AG09319 (cell line): ENCODE results near the gene DIAPH2.

Experiments used
- DNase-seq: peaks from one replicate; pipeline ENCODE4 v3.0.0-alpha.2; 2010; ENCODE audit warnings: low read depth; ENCODE audit errors: extremely low read depth
- TF ChIP-seq, protein P1 (sequence below): IDR thresholded peaks from 2 replicates; pipeline ENCODE4 v1.5.1; 2011; ENCODE audit warnings: low read depth, mild to moderate bottlenecking, inconsistent platforms, low read length, moderate library complexity

Gene DIAPH2

DNA sequence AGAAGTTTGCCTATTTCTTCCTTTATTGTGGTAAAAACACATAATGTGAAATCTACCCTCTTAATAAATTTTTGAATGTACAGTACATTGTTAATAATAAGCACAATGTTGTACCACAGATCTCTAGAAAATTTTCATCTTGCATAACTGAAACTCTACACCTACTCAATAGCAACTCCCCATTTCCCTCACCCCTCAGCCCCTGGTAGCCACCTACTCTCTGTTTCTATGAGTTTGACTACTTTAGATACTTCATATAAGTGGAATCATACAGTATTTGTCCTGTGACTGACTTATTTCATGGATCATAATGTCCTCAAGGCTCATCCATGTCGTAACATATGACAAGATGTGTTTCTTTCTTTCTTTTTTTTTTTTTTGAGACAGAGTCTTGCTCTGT, 645.5 kb downstream of the DIAPH2 start:
- TF ChIP-seq, protein P1, sequence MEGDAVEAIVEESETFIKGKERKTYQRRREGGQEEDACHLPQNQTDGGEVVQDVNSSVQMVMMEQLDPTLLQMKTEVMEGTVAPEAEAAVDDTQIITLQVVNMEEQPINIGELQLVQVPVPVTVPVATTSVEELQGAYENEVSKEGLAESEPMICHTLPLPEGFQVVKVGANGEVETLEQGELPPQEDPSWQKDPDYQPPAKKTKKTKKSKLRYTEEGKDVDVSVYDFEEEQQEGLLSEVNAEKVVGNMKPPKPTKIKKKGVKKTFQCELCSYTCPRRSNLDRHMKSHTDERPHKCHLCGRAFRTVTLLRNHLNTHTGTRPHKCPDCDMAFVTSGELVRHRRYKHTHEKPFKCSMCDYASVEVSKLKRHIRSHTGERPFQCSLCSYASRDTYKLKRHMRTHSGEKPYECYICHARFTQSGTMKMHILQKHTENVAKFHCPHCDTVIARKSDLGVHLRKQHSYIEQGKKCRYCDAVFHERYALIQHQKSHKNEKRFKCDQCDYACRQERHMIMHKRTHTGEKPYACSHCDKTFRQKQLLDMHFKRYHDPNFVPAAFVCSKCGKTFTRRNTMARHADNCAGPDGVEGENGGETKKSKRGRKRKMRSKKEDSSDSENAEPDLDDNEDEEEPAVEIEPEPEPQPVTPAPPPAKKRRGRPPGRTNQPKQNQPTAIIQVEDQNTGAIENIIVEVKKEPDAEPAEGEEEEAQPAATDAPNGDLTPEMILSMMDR, result no peak
- DNase-seq, result no peak

DNA sequence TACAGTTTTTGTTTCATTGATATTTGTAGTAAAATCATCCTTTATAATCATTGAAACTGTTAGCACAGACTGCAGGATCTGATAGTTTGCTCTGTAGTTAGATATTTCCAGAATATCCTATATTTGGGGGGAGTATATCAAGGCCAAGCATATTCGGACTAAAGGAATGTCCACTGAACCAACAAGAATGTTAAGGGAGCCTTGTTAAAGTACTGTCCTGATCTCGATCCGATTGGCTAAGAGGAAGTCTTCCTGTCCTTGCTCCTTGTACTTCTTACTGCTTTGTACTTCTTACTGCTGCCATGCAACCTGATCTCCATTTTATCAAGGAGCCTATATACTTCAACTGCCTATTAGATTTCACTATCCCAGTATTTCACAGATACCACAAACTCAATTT, 648.3 kb downstream of the DIAPH2 start:
- DNase-seq, result no peak
- TF ChIP-seq, protein P1, result no peak

DNA sequence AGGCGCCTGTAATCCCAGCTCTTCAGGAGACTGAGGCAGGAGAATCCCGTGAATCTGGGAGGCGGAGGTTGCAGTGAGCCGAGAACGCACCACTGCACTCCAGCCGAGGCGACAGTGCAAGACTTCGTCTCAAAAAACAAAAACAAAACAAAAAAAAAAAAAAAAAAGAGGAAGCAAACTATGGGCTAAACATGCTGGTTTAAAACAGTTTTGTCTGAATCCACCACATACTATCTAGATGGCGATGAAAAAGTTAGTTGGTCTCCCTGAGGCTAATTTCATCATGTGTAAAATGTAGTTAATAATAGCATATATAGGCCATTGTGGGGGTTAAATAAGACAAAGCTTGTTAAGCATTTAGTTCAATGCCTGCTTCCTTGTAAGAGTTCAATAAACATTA, 650.2 kb downstream of the DIAPH2 start:
- TF ChIP-seq, protein P1, result no peak
- DNase-seq, result no peak

DNA sequence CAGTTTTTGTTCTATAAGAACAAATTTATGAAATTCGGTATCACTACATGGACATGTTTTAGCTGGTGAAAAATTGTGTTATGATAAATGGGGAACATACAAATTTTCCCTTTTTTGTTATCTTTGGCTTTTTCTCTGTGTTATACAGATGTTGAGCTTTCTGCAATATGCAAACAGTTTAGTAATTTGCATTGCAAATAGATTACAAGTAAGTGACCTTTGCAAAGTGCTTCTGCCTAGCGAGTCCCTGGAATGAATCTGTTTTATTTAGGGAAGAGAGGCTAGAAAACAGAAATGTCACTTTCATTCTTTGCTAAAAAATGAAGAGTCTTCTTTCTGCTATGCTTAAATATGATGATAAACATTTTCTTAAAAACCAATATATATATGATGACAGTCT, 660.1 kb downstream of the DIAPH2 start:
- TF ChIP-seq, protein P1, result no peak
- no peak for DNase-seq

DNA sequence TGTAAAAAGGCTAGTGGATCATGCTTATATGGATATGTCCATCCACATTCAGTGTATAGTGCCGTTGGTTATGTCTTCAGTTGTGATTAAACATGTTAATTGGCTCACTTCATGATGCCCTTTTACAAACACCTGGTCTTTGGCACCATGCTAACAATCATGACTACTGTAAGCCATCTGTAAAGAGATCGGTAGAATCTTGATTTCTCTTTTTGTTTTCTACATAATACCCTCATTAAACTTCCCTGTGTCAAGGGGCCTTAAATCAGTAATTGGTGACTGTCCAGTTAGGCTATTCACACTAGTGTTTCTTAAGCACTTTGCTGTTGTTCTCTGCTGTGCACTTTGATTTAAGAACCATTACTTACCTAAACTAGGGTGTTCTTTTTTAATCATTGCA, 674.3 kb downstream of the DIAPH2 start:
- TF ChIP-seq, protein P1, result no peak

DNA sequence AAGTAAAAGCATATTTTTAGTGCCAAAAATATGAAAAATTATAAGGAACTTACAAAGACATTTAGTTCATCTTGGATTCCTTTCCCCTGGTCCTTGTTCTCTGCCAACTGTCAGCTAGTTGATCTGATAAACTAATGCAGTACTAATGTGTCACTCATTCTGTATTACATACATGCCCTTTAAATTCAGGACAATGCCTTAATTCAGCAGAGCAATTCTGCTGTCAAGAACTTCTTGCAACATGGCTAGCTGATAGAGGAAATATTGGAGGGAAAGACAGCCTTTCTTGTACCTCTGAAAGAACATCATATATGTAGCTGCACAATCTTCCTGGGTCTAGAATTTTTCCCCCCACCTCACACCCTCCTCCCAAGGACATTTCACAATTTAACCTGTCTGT, 679.2 kb downstream of the DIAPH2 start:
- no peak for DNase-seq

More for the DNA sequence above, 674.3 kb downstream of the DIAPH2 start:
- no peak for DNase-seq

DNA sequence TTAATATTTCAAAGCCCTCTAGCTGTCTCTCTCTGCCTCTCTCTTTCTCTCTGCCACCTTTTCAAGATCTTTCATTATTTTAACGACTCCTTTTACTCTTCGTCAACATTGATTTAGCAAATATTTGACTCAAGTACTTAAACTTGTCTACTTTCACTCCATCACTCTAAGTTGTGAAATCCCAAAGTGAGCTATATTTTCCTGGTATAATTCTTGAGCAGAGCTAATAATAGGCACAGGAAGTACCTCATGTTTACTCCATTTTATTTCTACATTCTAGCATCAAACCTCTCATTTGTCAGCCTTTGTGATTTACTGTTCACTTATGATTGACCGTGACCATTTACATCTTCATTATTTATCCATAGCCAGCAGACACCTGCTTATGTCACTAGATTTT, 681.6 kb downstream of the DIAPH2 start:
- DNase-seq, result no peak
- TF ChIP-seq, protein P1, result no peak

More for the DNA sequence above, 679.2 kb downstream of the DIAPH2 start:
- TF ChIP-seq, protein P1, result no peak
